GM12878 (cell line): Measurements from ENCODE around the gene TMCC3. TPM values are rescaled to one million over a fixed set of nuclear protein-coding genes. Genes with fewer than 3 reads are reported as not detected.

Source experiments
- ATAC-seq: fragments of 200-7000 bp; cut with Tn5 transposase; 3 replicates; pipeline ENCODE4 v1.9.1; 2020; ENCODE audit warnings: mild to moderate bottlenecking, moderate library complexity
- BruUV-seq: library from RNA; stranded (reverse); fragments of 400-500 nt; replicated peaks from 2 replicates; lab custom pipeline; 2021; lab: Mats Ljungman, UMichigan
- CTCF ChIA-PET: fragments of 300-600 bp; sonication (Branson Sonifier 250); formaldehyde crosslinking; extraction: SDS; loops from one replicate; lab custom pipeline; 2021; ENCODE audit warnings: inconsistent platforms; lab: Yijun Ruan, JAX
- POLR2A ChIA-PET: fragments of 350-600 bp; formaldehyde crosslinking; extraction: SDS; loops from one replicate; lab custom pipeline; 2021; ENCODE audit warnings: inconsistent platforms; lab: Charles Lee
- RAD21 ChIA-PET: fragments of 300-600 bp; sonication (Branson Sonifier 250); formaldehyde crosslinking; loops from one replicate; lab custom pipeline; 2023; ENCODE audit warnings: antibody characterized with exemption; ENCODE audit not compliant: unreplicated experiment; lab: Charles Lee
- SMC1A ChIA-PET: fragments of 300-600 bp; sonication (Branson Sonifier 250); formaldehyde crosslinking; loops from one replicate; lab custom pipeline; 2023; ENCODE audit not compliant: unreplicated experiment, uncharacterized antibody; lab: Charles Lee
- DNase-seq: peaks from one replicate; pipeline ENCODE4 v3.0.0-alpha.2; 2011; ENCODE audit warnings: low read depth, low spot score
- FAIRE-seq: peaks from 3 replicates; lab custom pipeline; 2011; peaks lifted over from hg19 to GRCh38; lab: Jason Lieb, UNC
- H2AFZ ChIP-seq: 2 replicates; pipeline ENCODE4 v1.6.0; 2011; ENCODE audit warnings: low read depth, low read length, control low read depth; ENCODE audit not compliant: control insufficient read depth
- H3K27ac ChIP-seq: 2 replicates; pipeline ENCODE4 v1.5.1; 2011; ENCODE audit warnings: control low read depth; ENCODE audit not compliant: control insufficient read depth, insufficient read depth
- H3K27me3 ChIP-seq, 2 experiments: replicated peaks in 1 of 2; 2 replicates each; pipeline versions ENCODE4 v1.6.0 to v1.6.1; 2011; ENCODE audit warnings: low read length in 1 of 2; ENCODE audit not compliant: control insufficient read depth in 2 of 2, insufficient read depth in 2 of 2
- H3K36me3 ChIP-seq, 2 experiments: 2 replicates each; pipeline ENCODE4 v1.5.1; 2011; ENCODE audit warnings: low read length in 1 of 2; ENCODE audit not compliant: control insufficient read depth in 2 of 2, insufficient read depth in 2 of 2
- H3K4me1 ChIP-seq: 2 replicates; pipeline ENCODE4 v1.6.1; 2011; ENCODE audit warnings: mild to moderate bottlenecking, low read length, moderate library complexity, mixed read lengths; ENCODE audit not compliant: control insufficient read depth, insufficient read depth
- H3K4me2 ChIP-seq: 2 replicates; pipeline ENCODE4 v1.6.0; 2011; ENCODE audit warnings: control low read depth; ENCODE audit not compliant: control insufficient read depth, insufficient read depth
- H3K4me3 ChIP-seq: fragments of 200-600 bp; sonication (generic); 2 replicates; pipeline ENCODE4 v1.5.1; 2016
- H3K79me2 ChIP-seq: 2 replicates; pipeline ENCODE4 v1.6.0; 2011; ENCODE audit warnings: low read length; ENCODE audit not compliant: control insufficient read depth, insufficient read depth
- H3K9ac ChIP-seq: 2 replicates; pipeline ENCODE4 v1.8.0; 2011; ENCODE audit warnings: low read length, control low read depth, mixed read lengths; ENCODE audit not compliant: control insufficient read depth, insufficient read depth
- H3K9me3 ChIP-seq: replicated peaks from 3 replicates; pipeline ENCODE4 v1.5.1; 2011; ENCODE audit warnings: mild to moderate bottlenecking, low read length; ENCODE audit not compliant: control insufficient read depth, insufficient read depth
- H4K20me1 ChIP-seq: 2 replicates; pipeline ENCODE4 v1.6.0; 2011; ENCODE audit not compliant: control insufficient read depth, insufficient read depth
- CTCF ChIP-seq, 3 experiments: IDR thresholded peaks in 2 of 3; conservative IDR thresholded peaks in 1 of 3; 2 replicates each; pipeline ENCODE4 v1.5.1; 2011; ENCODE audit warnings: low read depth in 3 of 3, low read length in 3 of 3, mild to moderate bottlenecking in 3 of 3, control low read depth in 2 of 3, moderate library complexity in 2 of 3, inconsistent platforms in 1 of 3, mixed read lengths in 1 of 3; ENCODE audit not compliant: control insufficient read depth in 2 of 3, insufficient read depth in 1 of 3; ENCODE audit errors: extremely low read depth in 1 of 3
- CUX1 ChIP-seq: IDR thresholded peaks from 2 replicates; pipeline ENCODE4 v1.6.1; 2012; ENCODE audit warnings: improper control_type of control experiment, low read depth, low read length; ENCODE audit not compliant: insufficient replicate concordance
- E2F4 ChIP-seq: IDR thresholded peaks from 2 replicates; pipeline ENCODE4 v1.6.1; 2012; ENCODE audit warnings: low read depth, low read length, improper control_type of control experiment
- FOXM1 ChIP-seq: IDR thresholded peaks from 2 replicates; pipeline ENCODE4 v1.6.1; 2012; ENCODE audit warnings: low read depth, mild to moderate bottlenecking, inconsistent platforms, low read length, moderate library complexity
- MAX ChIP-seq: IDR thresholded peaks from 2 replicates; pipeline ENCODE4 v1.6.1; 2012; ENCODE audit warnings: low read depth, low read length, improper control_type of control experiment
- MEF2B ChIP-seq: fragments of 450-650 bp; IDR thresholded peaks from 2 replicates; pipeline ENCODE4 v1.6.1; 2018; ENCODE audit warnings: mild to moderate bottlenecking, moderate library complexity; ENCODE audit not compliant: partially characterized antibody, poor library complexity, severe bottlenecking
- ZNF24 ChIP-seq: fragments of 450-650 bp; IDR thresholded peaks from 2 replicates; pipeline ENCODE4 v1.6.1; 2017; ENCODE audit warnings: antibody characterized with exemption, mild to moderate bottlenecking
- ZSCAN29 ChIP-seq: fragments of 450-650 bp; IDR thresholded peaks from 2 replicates; pipeline ENCODE4 v1.6.1; 2017; ENCODE audit warnings: mild to moderate bottlenecking, moderate library complexity
- WGBS: methylation state at CpG from one replicate; pipeline ENCODE4 v1.1.6; 2016; ENCODE audit warnings: low lambda C conversion rate; ENCODE audit not compliant: insufficient replicate concordance, insufficient coverage; ENCODE audit errors: missing lambda C conversion rate; 5-methylcytosine and 5-hydroxymethylcytosine counted together
- in situ Hi-C: fragments of 300-500 bp; cut with MboI; formaldehyde crosslinking; loops from 9 replicates; pipeline ENCODE4 v1.14.3; 2018; ENCODE audit warnings: mixed read lengths
- intact Hi-C: fragments of 100-400 bp; cut with micrococcal nuclease; formaldehyde crosslinking; loops from one replicate; pipeline ENCODE4 v1.14.2; 2022; ENCODE audit not compliant: unreplicated experiment
- polyA plus RNA-seq, 11 experiments: library from polyadenylated mRNA; depleted of rRNA in 4 of 11; unstranded in 6 of 11; stranded (reverse) in 5 of 11; fragments of >200 nt; fragmentation: Nextera tagmentation in 4 of 11; fragmentation: Illumina TruSeq in 1 of 11; extraction: Ambion mirVana in 4 of 11; extraction: Trizol in 1 of 11; gene quantifications; 1 replicate in 1 of 11; 2 replicates in 10 of 11; pipeline versions ENCODE4 v1.2.1 to v1.2.3, GENCODE V29; 2011 to 2016; ENCODE audit warnings: inconsistent platforms in 2 of 11, missing spikeins in 2 of 11, low read depth in 1 of 11
- total RNA-seq, 4 experiments: library from RNA; depleted of rRNA in 3 of 4; stranded (reverse); fragments of >200 nt in 3 of 4; fragmentation: Illumina TruSeq in 1 of 4; extraction: Trizol in 1 of 4; gene quantifications; 2 replicates each; pipeline versions ENCODE4 v1.2.1 to v1.2.3, GENCODE V29; 2013 to 2021

The TMCC3 gene
- total and polyA plus RNA-seq, 10 of the 15 experiments (the other 5 are each of a cell fraction or from before 2014, with no cell fraction given) = 5.8 to 29.8 (median 12.6) TPM

- intact Hi-C loops = no loop called here
- no peak overlapping the region for H3K4me2 ChIP-seq
Observed at GRCh38 chr12:94553875-94554274, 96.5 kb downstream of the TMCC3 start.

More at GRCh38 chr12:94553875-94554274, 96.5 kb downstream of the TMCC3 start:
- CTCF ChIA-PET = no interaction called here
- TF ChIP-seq E2F4 = no peak
- TF ChIP-seq ZNF24 = no peak
- TF ChIP-seq FOXM1 = no peak
- no peak for TF ChIP-seq MAX
- no peak for TF ChIP-seq CUX1
- no peak for TF ChIP-seq MEF2B
- no peak for TF ChIP-seq ZSCAN29
- TF ChIP-seq CTCF (IDR thresholded peaks at IDR 0.05 in 2 of 3, conservative IDR thresholded peaks at IDR 0.05 in 1 of 3; ENCODE audit: control insufficient read depth in 2 of 3, extremely low read depth in 1 of 3, insufficient read depth in 1 of 3, low read depth in 3 of 3, low read length in 3 of 3) = no peak
- BruUV-seq = no TSS peak
- no peaks in the 10 kb centered on the region for H3K27me3 ChIP-seq
- FAIRE-seq (no peak), DNase-seq (no peak), ATAC-seq (no peak)
- H3K36me3 ChIP-seq = no peaks in the 10 kb centered on the region
- no peaks in the 10 kb centered on the region for H3K4me1 ChIP-seq
- no peaks in the 10 kb centered on the region for H3K79me2 ChIP-seq
- 77% methylated on average over 14 of the region's 15 CpGs for WGBS
- no peaks in the 10 kb centered on the region for H3K9me3 ChIP-seq
- no peak overlapping the region for H3K4me3 ChIP-seq
- no peaks in the 10 kb centered on the region for H4K20me1 ChIP-seq
- in situ Hi-C loops = no loop called here
- POLR2A ChIA-PET = no interaction called here
- SMC1A ChIA-PET = no interaction called here
- no peak overlapping the region for H3K9ac ChIP-seq
- no peak overlapping the region for H2AFZ ChIP-seq
- RAD21 ChIA-PET = interaction anchor here (1.1 kb wide), 1 partner anchor 7 kb away, joined by 3 read pairs; no protein-coding TSS in a partner anchor
- no peak overlapping the region for H3K27ac ChIP-seq
